Measurements from ENCODE around the gene ZFHX3. TPM values are rescaled to one million over a fixed set of nuclear protein-coding genes. Genes with fewer than 3 reads are reported as not detected.

The ZFHX3 gene
- total RNA-seq, 3 donors from 2014 or later, result 13.8 to 36.0 (median 15.5) TPM

DNA sequence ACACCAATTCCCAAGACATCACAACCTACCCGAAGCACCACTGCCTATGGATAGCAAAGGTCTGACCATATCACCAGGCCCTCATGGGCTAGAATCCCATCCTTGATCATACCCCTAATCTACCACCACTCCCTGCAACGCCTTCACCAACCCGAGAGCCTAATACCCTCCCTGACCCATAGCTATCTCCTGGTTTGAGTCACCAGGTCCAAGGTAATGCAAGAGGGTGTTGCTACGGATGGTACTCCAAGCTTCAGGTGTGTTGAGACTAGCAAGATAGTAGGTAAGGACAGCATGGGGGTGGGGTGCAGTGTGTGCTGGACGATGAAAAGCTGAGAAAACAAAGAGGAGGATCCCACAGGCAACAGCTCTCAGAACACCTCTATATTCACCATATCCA is 258.0 kb downstream of the ZFHX3 start:
- no peaks in the 10 kb centered on the region for H3K36me3 ChIP-seq (ENCODE audit: low read depth)
- ATAC-seq, result no peak
- DNase-seq, result no peak
- no peak for TF ChIP-seq CTCF (IDR thresholded peaks at IDR 0.05)
- H3K9me3 ChIP-seq, result no peaks in the 10 kb centered on the region
- H3K4me1 ChIP-seq (ENCODE audit: low read depth), result peaks cover 4% of the 10 kb centered on the region
- no peak overlapping the region for H3K4me3 ChIP-seq
- intact Hi-C loops (cut with DNase I, micrococcal nuclease), result no loop called here

DNA sequence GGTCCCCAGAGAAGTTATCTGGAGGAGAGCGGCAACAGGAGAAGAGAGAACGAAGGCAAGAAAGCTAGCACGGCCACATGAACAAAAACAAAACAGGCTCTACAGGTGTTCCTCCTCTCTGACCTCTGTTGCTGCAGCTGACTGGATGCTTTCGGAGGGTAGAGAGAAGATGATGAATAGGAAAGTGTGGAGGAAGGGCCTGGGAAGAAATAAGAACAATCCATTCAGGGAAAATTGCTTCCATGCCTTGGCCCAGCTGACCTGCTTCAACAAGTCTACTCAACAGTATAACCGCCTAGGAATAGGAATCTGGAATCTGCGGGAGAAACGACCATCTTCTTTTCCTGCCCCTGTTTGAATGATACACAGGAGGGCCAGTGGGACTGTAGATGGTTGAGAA is 258.5 kb downstream of the ZFHX3 start:
- Histone ChIP-seq H3K4me3 (no peak overlapping the region), H3K4me1 (ENCODE audit: low read depth) (peaks cover 4% of the 10 kb centered on the region), H3K9me3 (no peaks in the 10 kb centered on the region), H3K36me3 (ENCODE audit: low read depth) (no peaks in the 10 kb centered on the region)
- no peak for DNase-seq
- ATAC-seq, result no peak
- no peak for TF ChIP-seq CTCF (IDR thresholded peaks at IDR 0.05)
- intact Hi-C loops (cut with DNase I, micrococcal nuclease), result no loop called here

DNA sequence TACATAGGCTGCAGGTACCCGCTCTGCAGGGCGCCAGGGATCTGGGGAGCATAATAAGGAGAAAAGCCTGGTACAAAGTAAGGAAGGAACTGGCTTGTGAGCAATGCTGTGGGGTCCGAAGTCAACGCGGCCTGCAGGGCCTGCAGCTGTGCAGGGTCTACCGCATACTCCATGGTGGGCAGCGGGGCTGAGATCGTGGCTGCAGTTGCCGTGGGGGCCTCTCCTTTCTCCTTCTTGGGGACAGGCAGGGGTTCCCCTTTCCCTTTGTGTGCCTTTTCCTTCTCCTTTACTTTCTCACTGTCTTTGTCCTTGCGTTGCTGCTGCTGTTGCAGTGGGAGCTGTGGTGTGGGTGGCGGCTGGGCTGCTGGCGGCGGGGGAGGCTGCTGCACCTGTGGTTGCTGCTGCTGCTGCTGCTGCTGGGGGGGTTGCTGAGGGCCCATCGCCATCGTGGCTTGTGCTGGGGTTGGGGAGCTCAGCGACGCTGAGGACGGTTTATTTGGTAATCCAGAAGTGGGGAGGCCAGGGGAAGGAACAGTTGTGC is 259.6 kb downstream of the ZFHX3 start:
- no peak for ATAC-seq
- peaks cover 4% of the 10 kb centered on the region for H3K4me1 ChIP-seq (ENCODE audit: low read depth)
- no peak overlapping the region for H3K4me3 ChIP-seq
- H3K36me3 ChIP-seq (ENCODE audit: low read depth), result no peaks in the 10 kb centered on the region
- intact Hi-C loops (cut with DNase I, micrococcal nuclease), result no loop called here
- no peaks in the 10 kb centered on the region for H3K9me3 ChIP-seq
- no peak for DNase-seq
- no peak for TF ChIP-seq CTCF (IDR thresholded peaks at IDR 0.05)

DNA sequence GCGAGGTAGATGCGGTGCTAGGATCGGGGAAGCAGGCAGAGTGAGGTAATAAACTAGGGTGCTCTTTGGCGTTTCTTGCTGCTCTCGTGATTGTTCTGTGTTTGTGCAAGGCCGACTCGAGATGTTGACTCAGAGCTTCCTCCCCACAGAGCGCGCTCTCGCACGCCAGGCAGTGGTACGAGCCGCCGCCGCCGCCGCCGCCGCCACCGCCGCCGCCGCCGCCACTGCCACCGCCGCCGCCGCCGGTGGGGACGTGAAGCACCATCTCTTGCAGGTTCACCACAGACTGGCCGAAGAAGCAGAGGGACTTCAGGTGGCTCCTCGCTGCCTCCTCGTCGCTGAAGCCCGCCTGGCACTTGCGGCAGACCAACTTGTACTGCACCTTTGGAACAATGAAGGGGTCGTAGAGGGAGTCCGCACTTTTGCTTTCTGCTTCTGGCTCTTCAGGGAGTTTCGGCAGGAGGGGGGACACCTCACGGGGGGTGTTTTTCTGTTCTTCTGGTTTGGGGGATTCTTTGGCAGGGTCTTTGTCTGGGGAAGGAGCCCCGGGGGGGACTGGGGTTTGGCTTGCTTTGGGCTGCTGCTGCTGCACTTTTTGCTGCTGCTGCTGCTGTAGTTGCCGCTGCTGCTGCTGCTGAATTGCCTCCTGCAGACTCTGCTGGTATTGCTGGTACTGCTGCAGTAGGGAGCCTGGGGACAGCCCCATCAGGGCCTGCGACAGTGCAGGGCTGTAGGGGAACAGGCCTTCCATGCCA is 260.2 kb downstream of the ZFHX3 start:
- Histone ChIP-seq H3K36me3 (ENCODE audit: low read depth) (no peaks in the 10 kb centered on the region), H3K9me3 (no peaks in the 10 kb centered on the region), H3K4me3 (no peak overlapping the region), H3K4me1 (ENCODE audit: low read depth) (peaks cover 4% of the 10 kb centered on the region)
- intact Hi-C loops (cut with DNase I, micrococcal nuclease), result no loop called here
- peak; percentile 71 to 77 (median 74) for DNase-seq
- no peak for TF ChIP-seq CTCF (IDR thresholded peaks at IDR 0.05)
- ATAC-seq, result peak; percentile 95

GRCh38 chr16:72787130-72787513 is 260.8 kb downstream of the ZFHX3 start:
- ATAC-seq, result no peak
- Histone ChIP-seq H3K4me1 (ENCODE audit: low read depth) (peaks cover 4% of the 10 kb centered on the region), H3K9me3 (no peaks in the 10 kb centered on the region), H3K36me3 (ENCODE audit: low read depth) (no peaks in the 10 kb centered on the region), H3K4me3 (no peak overlapping the region)
- no peak for TF ChIP-seq CTCF (IDR thresholded peaks at IDR 0.05)
- DNase-seq, result peak in 1 of 3 donors; percentile 39
- intact Hi-C loops (cut with DNase I, micrococcal nuclease), result no loop called here

Measured in mucosa of descending colon (tissue), 3 donors.